GM10847 (cell line): ENCODE data around the gene SRRM2.

Source experiments
- POLR2A ChIP-seq: IDR thresholded peaks from 2 replicates; pipeline ENCODE4 v1.6.1; 2011; ENCODE audit not compliant: insufficient read length; ENCODE audit errors: extremely low read depth

Gene SRRM2

GRCh38 chr16:2803545-2804195, 51.2 kb downstream of the SRRM2 start:
- no peak for TF ChIP-seq POLR2A

DNA sequence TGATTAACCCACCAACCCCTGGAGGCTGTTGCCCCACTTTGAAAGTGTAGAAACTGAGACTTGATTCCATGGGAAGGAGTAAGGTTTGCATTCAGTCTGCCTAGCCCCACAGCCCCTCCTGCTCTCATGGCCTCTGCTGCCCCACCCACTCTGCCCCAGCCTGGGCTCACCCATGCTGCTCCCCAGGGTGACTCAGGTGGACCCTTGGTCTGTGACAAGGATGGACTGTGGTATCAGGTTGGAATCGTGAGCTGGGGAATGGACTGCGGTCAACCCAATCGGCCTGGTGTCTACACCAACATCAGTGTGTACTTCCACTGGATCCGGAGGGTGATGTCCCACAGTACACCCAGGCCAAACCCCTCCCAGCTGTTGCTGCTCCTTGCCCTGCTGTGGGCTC, 52.3 kb downstream of the SRRM2 start:
- no peak for TF ChIP-seq POLR2A

DNA sequence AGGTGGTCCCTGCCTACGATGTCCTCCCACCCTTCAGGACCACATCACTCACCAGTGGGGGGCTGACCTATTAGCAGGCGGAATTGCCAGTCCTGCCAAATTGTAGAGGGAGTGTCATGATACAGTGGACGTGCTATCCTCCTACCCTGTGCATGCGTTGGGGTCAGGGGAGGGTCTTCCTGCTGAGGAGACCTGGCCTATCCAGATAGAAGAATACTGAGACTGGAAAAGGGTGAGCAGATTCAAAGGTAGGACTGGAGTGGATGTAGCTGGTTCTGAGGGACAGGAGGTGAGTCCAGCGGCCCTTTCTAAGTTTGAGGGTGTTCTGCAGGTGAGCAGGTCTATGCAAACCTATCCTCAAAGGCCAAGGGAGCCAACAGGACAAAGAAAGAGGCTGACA, 53.8 kb downstream of the SRRM2 start:
- TF ChIP-seq POLR2A: no peak

DNA sequence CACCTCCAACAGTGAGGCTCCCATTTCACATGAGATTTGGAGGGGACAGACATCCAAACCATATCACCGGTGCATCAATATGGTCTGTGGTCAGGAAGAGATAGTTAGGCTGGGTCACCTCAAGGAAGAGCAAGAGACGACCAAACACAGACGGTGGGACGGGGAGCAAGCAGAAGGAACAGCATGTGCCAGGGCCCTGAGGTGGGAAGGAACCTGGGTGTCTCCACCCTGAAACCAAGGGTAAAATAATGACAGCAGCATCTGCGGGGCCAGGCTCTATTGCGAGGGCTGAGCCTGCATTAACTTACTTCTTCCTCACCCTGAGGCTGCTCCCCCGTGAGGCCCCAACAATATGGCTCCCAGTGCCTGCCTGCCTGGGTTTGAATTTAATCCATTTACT, 55.7 kb downstream of the SRRM2 start:
- TF ChIP-seq POLR2A: no peak

- TF ChIP-seq POLR2A: no peak
These were observed 56.8 kb downstream of the SRRM2 start for GRCh38 chr16:2809149-2809760.

DNA sequence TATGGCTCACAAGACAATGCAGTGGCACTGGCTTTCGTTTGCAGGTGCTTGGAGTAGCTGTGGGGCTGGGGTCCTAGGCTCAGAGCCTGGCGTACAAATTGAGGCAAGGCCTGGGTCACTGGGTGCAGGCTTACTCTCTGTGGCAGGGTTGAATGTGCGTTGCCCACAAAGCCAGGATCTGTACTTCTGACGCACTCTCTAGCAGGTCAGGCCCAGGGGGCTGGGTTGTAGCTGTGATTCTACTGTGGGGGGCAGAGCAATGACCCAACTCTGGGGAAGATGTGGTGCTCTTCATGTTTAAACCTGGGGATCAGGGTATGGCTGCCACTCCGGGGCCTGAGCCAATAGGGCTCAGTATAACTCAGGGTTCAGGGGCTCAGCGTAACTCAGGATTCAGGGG, 58.2 kb downstream of the SRRM2 start:
- no peak for TF ChIP-seq POLR2A

- TF ChIP-seq POLR2A: no peak
These were observed 59.4 kb downstream of the SRRM2 start for GRCh38 chr16:2811703-2812471.

GRCh38 chr16:2813771-2814221, 61.4 kb downstream of the SRRM2 start:
- TF ChIP-seq POLR2A: no peak

- TF ChIP-seq POLR2A: no peak
These were observed 62.3 kb downstream of the SRRM2 start for GRCh38 chr16:2814551-2815298.

- TF ChIP-seq POLR2A: no peak
These were observed 62.9 kb downstream of the SRRM2 start for GRCh38 chr16:2815299-2815771.

GRCh38 chr16:2816751-2817339, 64.4 kb downstream of the SRRM2 start, which contains the start of gene PRSS21:
Gene PRSS21 (plus strand): TSS chr16:2817237. CDS start chr16:2817269, 32 bp downstream.
- TF ChIP-seq POLR2A: no peak

DNA sequence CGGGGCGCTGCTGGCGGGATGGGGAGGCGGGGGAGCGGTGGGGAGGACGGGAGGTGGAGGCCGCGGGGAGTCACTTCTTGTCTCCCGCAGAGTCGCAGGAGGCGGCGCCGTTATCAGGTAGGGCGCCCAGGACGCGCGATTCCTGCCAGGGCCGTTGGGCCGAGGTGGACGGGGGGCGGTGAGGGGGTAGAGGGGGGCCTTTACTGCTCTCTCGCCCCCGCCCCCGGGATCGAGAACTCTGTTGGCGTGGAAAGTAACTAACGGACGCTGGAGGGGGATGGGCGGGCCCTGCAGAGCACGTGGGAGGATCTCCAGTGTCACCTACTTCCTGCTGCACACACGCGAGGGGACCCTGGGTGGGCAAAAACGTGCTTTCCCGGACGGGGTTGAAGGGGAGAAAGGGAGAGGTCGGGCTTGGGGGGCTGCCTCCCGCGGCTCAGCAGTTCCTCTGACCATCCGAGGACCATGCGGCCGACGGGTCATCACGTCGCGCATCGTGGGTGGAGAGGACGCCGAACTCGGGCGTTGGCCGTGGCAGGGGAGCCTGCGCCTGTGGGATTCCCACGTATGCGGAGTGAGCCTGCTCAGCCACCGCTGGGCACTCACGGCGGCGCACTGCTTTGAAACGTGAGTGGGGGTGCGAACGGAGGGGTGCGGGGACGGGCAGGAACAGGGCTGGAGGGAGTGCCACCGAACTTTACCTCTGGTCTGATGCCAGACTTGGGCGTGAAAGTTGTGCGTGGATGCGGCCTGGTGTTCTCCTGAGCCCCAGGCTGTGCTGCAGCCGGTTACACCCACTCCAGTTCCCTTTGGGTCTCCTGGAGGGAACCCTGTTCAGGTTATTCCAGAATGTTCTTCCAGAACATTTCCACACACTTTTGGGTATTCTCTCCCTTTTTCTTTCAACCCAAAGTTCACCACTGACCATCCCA, 65.2 kb downstream of the SRRM2 start:
- TF ChIP-seq POLR2A: no peak

DNA sequence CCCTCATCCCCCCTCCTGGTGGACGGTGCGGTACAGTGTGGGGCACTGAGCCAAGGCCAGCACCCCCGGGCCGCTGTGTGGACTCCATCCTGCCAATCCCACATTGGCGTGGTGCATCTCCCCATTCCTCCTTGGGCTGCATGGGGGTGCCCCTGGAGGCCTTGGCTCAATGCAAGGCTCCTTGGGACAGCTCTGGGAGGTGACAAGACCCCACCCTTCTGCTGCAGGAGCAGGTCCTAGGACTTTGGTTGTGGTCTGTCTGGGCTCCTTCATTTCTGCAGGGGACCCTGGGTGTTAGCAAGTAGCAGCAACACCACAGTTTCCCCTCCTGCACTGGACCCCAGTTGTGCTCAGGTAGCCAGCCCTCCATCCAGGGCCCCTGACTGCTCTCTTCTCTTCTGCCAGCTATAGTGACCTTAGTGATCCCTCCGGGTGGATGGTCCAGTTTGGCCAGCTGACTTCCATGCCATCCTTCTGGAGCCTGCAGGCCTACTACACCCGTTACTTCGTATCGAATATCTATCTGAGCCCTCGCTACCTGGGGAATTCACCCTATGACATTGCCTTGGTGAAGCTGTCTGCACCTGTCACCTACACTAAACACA, 65.9 kb downstream of the SRRM2 start:
- TF ChIP-seq POLR2A: no peak

GRCh38 chr16:2819179-2819938, 66.9 kb downstream of the SRRM2 start:
- no peak for TF ChIP-seq POLR2A
